Right lobe of liver (tissue), 6 donors: ENCODE data around the gene KRT84. TPM values are rescaled to one million over a fixed set of nuclear protein-coding genes. Genes with fewer than 3 reads are reported as not detected.
"Not testable (repeated sequence)": the region's sequence is repeated elsewhere in the genome, so short reads cannot be mapped to it uniquely, and the experiment has no call there.

Experiments
- ATAC-seq, 4 donors: fragments of 200-7000 bp; cut with Tn5 transposase; one replicate each; pipeline ENCODE4 v1.9.1; 2020; ENCODE audit warnings: mild to moderate bottlenecking in 4 of 4, moderate library complexity in 4 of 4
- DNase-seq, 3 donors: peaks; one replicate each; pipeline ENCODE4 v3.0.0-alpha.2; 2020
- H3K27ac ChIP-seq, 3 donors: fragments of 200-600 bp; one replicate each; pipeline ENCODE4 v1.8.0; 2022
- H3K27me3 ChIP-seq, 2 donors: fragments of 200-600 bp; one replicate each; pipeline ENCODE4 v1.8.0; 2022
- H3K36me3 ChIP-seq, 4 donors: fragments of 200-600 bp; sonication (generic) in 1 of 4; one replicate each; pipeline versions ENCODE4 v1.5.1 to v1.8.0; 2017 to 2022; ENCODE audit warnings: control low read depth in 1 of 4
- H3K4me1 ChIP-seq, 4 donors: fragments of 200-600 bp; sonication (generic) in 1 of 4; one replicate each; pipeline versions ENCODE4 v1.5.1 to v1.8.0; 2017 to 2022; ENCODE audit warnings: control low read depth in 1 of 4
- H3K4me3 ChIP-seq, 3 donors: fragments of 200-600 bp; one replicate each; pipeline ENCODE4 v1.8.0; 2022
- H3K9me3 ChIP-seq, 4 donors: fragments of 200-600 bp; sonication (generic) in 1 of 4; one replicate each; pipeline versions ENCODE4 v1.5.1 to v1.8.0; 2017 to 2022; ENCODE audit warnings: control low read depth in 1 of 4
- CTCF ChIP-seq, 4 donors: fragments of 200-600 bp in 3 of 4; fragments of 450-650 bp in 1 of 4; IDR thresholded peaks; one replicate each; pipeline versions ENCODE4 v1.5.1 to v1.8.0; 2016 to 2022; ENCODE audit warnings: antibody characterized with exemption in 4 of 4, mild to moderate bottlenecking in 2 of 4
- POLR2A ChIP-seq: fragments of 450-650 bp; IDR thresholded peaks from one replicate; pipeline ENCODE4 v1.6.1; 2017; ENCODE audit warnings: antibody characterized with exemption, mild to moderate bottlenecking
- WGBS: methylation state at CpG from one replicate; pipeline ENCODE4 v1.1.6; 2018; ENCODE audit warnings: low coverage, low lambda C conversion rate; ENCODE audit not compliant: insufficient coverage; ENCODE audit errors: missing lambda C conversion rate; 5-methylcytosine and 5-hydroxymethylcytosine counted together
- intact Hi-C, 2 donors: fragments of 100-400 bp; cut with DNase I; formaldehyde crosslinking; loops; one replicate each; pipeline versions ENCODE4 v1.11.2 to v1.14.1; 2022
- total RNA-seq, 6 experiments: library from RNA; depleted of rRNA in 2 of 6; stranded (reverse); fragments of >200 nt in 2 of 6; fragmentation: NEBNext Ultra II Directional in 3 of 6; extraction: Animal tissue kit (Norgen Biotek cat#: 25700) in 3 of 6; gene quantifications; one replicate each; pipeline versions ENCODE4 v1.1.0 to v1.2.4, GENCODE V29; 2016 to 2023
- donor health status: DM: no; HTN: yes; CAD: no.
- donor health status: DM: no; HTN: no; CAD: no.
- donor health status: DM: no; HTN: no; CAD: no.
- donor health status: DM: no; HTN: yes; CAD: no.
- donor health status: DM: no; HTN: yes; CAD: no.

Gene KRT84
- total RNA-seq, 6 experiments from 2014 or later: not detected

- Histone ChIP-seq H3K27ac (no peak overlapping the region), H3K4me3 (no peak overlapping the region), H3K27me3 (no peaks in the 10 kb centered on the region), H3K9me3 (no peaks in the 10 kb centered on the region), H3K36me3 (no peaks in the 10 kb centered on the region), H3K4me1 (peaks cover 0 to 18% (median 0%) of the 10 kb centered on the region in 4 donors)
- ATAC-seq (no peak), DNase-seq (no peak)
- WGBS: 68% methylated on average over 5 of the region's 16 CpGs
- intact Hi-C loops: no loop called here
- no peak for TF ChIP-seq POLR2A
- TF ChIP-seq CTCF (IDR thresholded peaks at IDR 0.05): no peak
Measured at GRCh38 chr12:52347551-52348510, 37.6 kb downstream of the KRT84 start.

- H3K4me1 ChIP-seq: peaks cover 0 to 15% (median 0%) of the 10 kb centered on the region in 4 donors
- no peaks in the 10 kb centered on the region for H3K36me3 ChIP-seq
- H3K9me3 ChIP-seq: no peaks in the 10 kb centered on the region
- intact Hi-C loops: no loop called here
- no peaks in the 10 kb centered on the region for H3K27me3 ChIP-seq
- DNase-seq (no peak), ATAC-seq (no peak)
- no peak for TF ChIP-seq CTCF (IDR thresholded peaks at IDR 0.05)
- TF ChIP-seq POLR2A: no peak
- H3K4me3 ChIP-seq: no peak overlapping the region
- no peak overlapping the region for H3K27ac ChIP-seq
- WGBS: 53% methylated on average over 3 of the region's 9 CpGs
Measured at GRCh38 chr12:52347016-52347415, 38.4 kb downstream of the KRT84 start.

- TF ChIP-seq CTCF (IDR thresholded peaks at IDR 0.05): no peak
- no peak for TF ChIP-seq POLR2A
- Histone ChIP-seq H3K9me3 (no peaks in the 10 kb centered on the region), H3K4me1 (peaks cover 0 to 11% (median 0%) of the 10 kb centered on the region in 4 donors), H3K27me3 (no peaks in the 10 kb centered on the region), H3K36me3 (no peaks in the 10 kb centered on the region), H3K27ac (no peak overlapping the region), H3K4me3 (no peak overlapping the region)
- WGBS: no CpG with 5 or more reads among the region's 4 CpGs
- DNase-seq (no peak), ATAC-seq (no peak)
- intact Hi-C loops: no loop called here
Measured at GRCh38 chr12:52346593-52346992, 38.9 kb downstream of the KRT84 start.

- WGBS: 65% methylated on average over 7 of the region's 8 CpGs
- DNase-seq, H3K9me3 ChIP-seq, H3K27ac ChIP-seq, ATAC-seq, H3K36me3 ChIP-seq, intact Hi-C loops, H3K4me3 ChIP-seq, H3K4me1 ChIP-seq, H3K27me3 ChIP-seq: not testable (repeated sequence)
Measured at GRCh38 chr12:52345041-52345440, 40.4 kb downstream of the KRT84 start.

- no peak for TF ChIP-seq POLR2A
- TF ChIP-seq CTCF (IDR thresholded peaks at IDR 0.05): no peak
- Histone ChIP-seq H3K36me3 (no peaks in the 10 kb centered on the region), H3K4me1 (peaks cover 0 to 6% (median 0%) of the 10 kb centered on the region in 4 donors), H3K4me3 (no peak overlapping the region), H3K27ac (no peak overlapping the region), H3K9me3 (no peaks in the 10 kb centered on the region), H3K27me3 (no peaks in the 10 kb centered on the region)
- ATAC-seq (no peak), DNase-seq (no peak)
- intact Hi-C loops: no loop called here
- WGBS: 93% methylated on average over 5 of the region's 12 CpGs
Measured at GRCh38 chr12:52344111-52344510, 41.3 kb downstream of the KRT84 start.
